Activated naive CD8-positive, alpha-beta T cell (primary cell): Measurements from ENCODE around the gene SEMA3C.

Experiments used
- H3K27ac Mint-ChIP-seq: one replicate; pipeline ENCODE4 v1.8.0; 2021; ENCODE audit warnings: mixed read lengths
- H3K27me3 Mint-ChIP-seq: one replicate; pipeline ENCODE4 v1.8.0; 2021; ENCODE audit warnings: mixed read lengths
- H3K36me3 Mint-ChIP-seq: one replicate; pipeline ENCODE4 v1.8.0; 2021; ENCODE audit warnings: mixed read lengths
- H3K4me1 Mint-ChIP-seq: one replicate; pipeline ENCODE4 v1.8.0; 2021; ENCODE audit warnings: low read depth, mixed read lengths
- H3K4me3 Mint-ChIP-seq: one replicate; pipeline ENCODE4 v1.8.0; 2021; ENCODE audit warnings: mild to moderate bottlenecking, mixed read lengths
- H3K9me3 Mint-ChIP-seq: one replicate; pipeline ENCODE4 v1.8.0; 2021; ENCODE audit warnings: low read depth, mixed read lengths

SEMA3C gene

GRCh38 chr7:80763704-80764103 lies 155.1 kb downstream of the SEMA3C start:
- Mint-ChIP-seq H3K4me3 (no peak overlapping the region), H3K9me3 (no peaks in the 10 kb centered on the region), H3K27ac (no peak overlapping the region)

GRCh38 chr7:80763289-80763688 lies 155.6 kb downstream of the SEMA3C start:
- Mint-ChIP-seq H3K4me1 (no peaks in the 10 kb centered on the region), H3K27me3 (no peaks in the 10 kb centered on the region), H3K27ac (no peak overlapping the region), H3K9me3 (no peaks in the 10 kb centered on the region), H3K36me3 (no peaks in the 10 kb centered on the region), H3K4me3 (no peak overlapping the region)

More at GRCh38 chr7:80763704-80764103, 155.1 kb downstream of the SEMA3C start:
- no peaks in the 10 kb centered on the region for H3K36me3 Mint-ChIP-seq
- H3K4me1 Mint-ChIP-seq: no peaks in the 10 kb centered on the region
- no peaks in the 10 kb centered on the region for H3K27me3 Mint-ChIP-seq

GRCh38 chr7:80760292-80760691 lies 158.6 kb downstream of the SEMA3C start:
- Mint-ChIP-seq H3K4me1 (no peaks in the 10 kb centered on the region), H3K27me3 (no peaks in the 10 kb centered on the region), H3K4me3 (no peak overlapping the region), H3K9me3 (no peaks in the 10 kb centered on the region), H3K36me3 (no peaks in the 10 kb centered on the region), H3K27ac (no peak overlapping the region)

- Mint-ChIP-seq H3K4me1 (no peaks in the 10 kb centered on the region), H3K9me3 (no peaks in the 10 kb centered on the region), H3K36me3 (no peaks in the 10 kb centered on the region), H3K27ac (no peak overlapping the region), H3K27me3 (no peaks in the 10 kb centered on the region), H3K4me3 (no peak overlapping the region)
Measured at GRCh38 chr7:80752954-80753690, 165.7 kb downstream of the SEMA3C start.

- Mint-ChIP-seq H3K4me1 (no peaks in the 10 kb centered on the region), H3K4me3 (no peak overlapping the region), H3K27me3 (no peaks in the 10 kb centered on the region), H3K36me3 (no peaks in the 10 kb centered on the region), H3K9me3 (no peaks in the 10 kb centered on the region), H3K27ac (no peak overlapping the region)
Measured at GRCh38 chr7:80749270-80749669, 169.6 kb downstream of the SEMA3C start.

GRCh38 chr7:80748363-80749042 lies 170.3 kb downstream of the SEMA3C start:
- Mint-ChIP-seq H3K36me3 (no peaks in the 10 kb centered on the region), H3K9me3 (no peaks in the 10 kb centered on the region), H3K4me1 (no peaks in the 10 kb centered on the region), H3K4me3 (no peak overlapping the region), H3K27me3 (no peaks in the 10 kb centered on the region), H3K27ac (no peak overlapping the region)

GRCh38 chr7:80740778-80741545 lies 177.9 kb downstream of the SEMA3C start:
- Mint-ChIP-seq H3K4me3 (no peak overlapping the region), H3K4me1 (no peaks in the 10 kb centered on the region), H3K27me3 (no peaks in the 10 kb centered on the region), H3K9me3 (no peaks in the 10 kb centered on the region), H3K36me3 (no peaks in the 10 kb centered on the region), H3K27ac (no peak overlapping the region)

- H3K4me3 Mint-ChIP-seq: no peak overlapping the region
- no peaks in the 10 kb centered on the region for H3K9me3 Mint-ChIP-seq
- no peaks in the 10 kb centered on the region for H3K4me1 Mint-ChIP-seq
- no peaks in the 10 kb centered on the region for H3K27me3 Mint-ChIP-seq
- no peak overlapping the region for H3K27ac Mint-ChIP-seq
- no peaks in the 10 kb centered on the region for H3K36me3 Mint-ChIP-seq
Measured at GRCh38 chr7:80736371-80737125, 182.3 kb downstream of the SEMA3C start.

- Mint-ChIP-seq H3K36me3 (no peaks in the 10 kb centered on the region), H3K4me1 (no peaks in the 10 kb centered on the region), H3K27me3 (no peaks in the 10 kb centered on the region), H3K4me3 (no peak overlapping the region), H3K9me3 (no peaks in the 10 kb centered on the region), H3K27ac (no peak overlapping the region)
Measured at GRCh38 chr7:80735330-80735729, 183.5 kb downstream of the SEMA3C start.

GRCh38 chr7:80734011-80734410 lies 184.8 kb downstream of the SEMA3C start:
- H3K27ac Mint-ChIP-seq: no peak overlapping the region
- no peaks in the 10 kb centered on the region for H3K36me3 Mint-ChIP-seq
- H3K27me3 Mint-ChIP-seq: no peaks in the 10 kb centered on the region
- H3K4me3 Mint-ChIP-seq: no peak overlapping the region
- H3K9me3 Mint-ChIP-seq: no peaks in the 10 kb centered on the region
- H3K4me1 Mint-ChIP-seq: no peaks in the 10 kb centered on the region

- H3K27ac Mint-ChIP-seq: no peak overlapping the region
- H3K9me3 Mint-ChIP-seq: no peaks in the 10 kb centered on the region
- no peaks in the 10 kb centered on the region for H3K27me3 Mint-ChIP-seq
- H3K36me3 Mint-ChIP-seq: no peaks in the 10 kb centered on the region
- no peaks in the 10 kb centered on the region for H3K4me1 Mint-ChIP-seq
- no peak overlapping the region for H3K4me3 Mint-ChIP-seq
Measured at GRCh38 chr7:80733333-80733915, 185.4 kb downstream of the SEMA3C start.

GRCh38 chr7:80732630-80733029 lies 186.2 kb downstream of the SEMA3C start:
- Mint-ChIP-seq H3K4me1 (no peaks in the 10 kb centered on the region), H3K4me3 (no peak overlapping the region), H3K27ac (no peak overlapping the region), H3K36me3 (no peaks in the 10 kb centered on the region), H3K27me3 (no peaks in the 10 kb centered on the region), H3K9me3 (no peaks in the 10 kb centered on the region)

- no peaks in the 10 kb centered on the region for H3K36me3 Mint-ChIP-seq
- H3K27me3 Mint-ChIP-seq: no peaks in the 10 kb centered on the region
- H3K4me1 Mint-ChIP-seq: no peaks in the 10 kb centered on the region
- no peak overlapping the region for H3K4me3 Mint-ChIP-seq
- no peaks in the 10 kb centered on the region for H3K9me3 Mint-ChIP-seq
- no peak overlapping the region for H3K27ac Mint-ChIP-seq
Measured at GRCh38 chr7:80731281-80731680, 187.6 kb downstream of the SEMA3C start.

GRCh38 chr7:80729591-80730320 lies 189.1 kb downstream of the SEMA3C start:
- no peak overlapping the region for H3K27ac Mint-ChIP-seq
- H3K36me3 Mint-ChIP-seq: no peaks in the 10 kb centered on the region
- H3K4me1 Mint-ChIP-seq: no peaks in the 10 kb centered on the region
- H3K27me3 Mint-ChIP-seq: no peaks in the 10 kb centered on the region
- H3K9me3 Mint-ChIP-seq: no peaks in the 10 kb centered on the region
- no peak overlapping the region for H3K4me3 Mint-ChIP-seq
